Midbrain (tissue), 1 donor: ENCODE measurements around the gene POLA1.

Experiments
- DNase-seq: peaks from one replicate; lab custom pipeline; 2025; lab: John Stamatoyannopoulos, UW

POLA1 gene

GRCh38 chrX:24876530-24877287 is 183.0 kb downstream of the POLA1 start:
- no peak for DNase-seq

- no peak for DNase-seq
Observed at GRCh38 chrX:24877288-24877664, 183.6 kb downstream of the POLA1 start.

- no peak for DNase-seq
Observed at GRCh38 chrX:24877854-24878650, 184.3 kb downstream of the POLA1 start.

GRCh38 chrX:24879679-24880078 is 186.0 kb downstream of the POLA1 start:
- no peak for DNase-seq

GRCh38 chrX:24886916-24887315 is 193.2 kb downstream of the POLA1 start:
- no peak for DNase-seq

- no peak for DNase-seq
Observed at GRCh38 chrX:24890677-24891076, 197.0 kb downstream of the POLA1 start.

GRCh38 chrX:24899391-24899790 is 205.7 kb downstream of the POLA1 start:
- DNase-seq: no peak

DNA sequence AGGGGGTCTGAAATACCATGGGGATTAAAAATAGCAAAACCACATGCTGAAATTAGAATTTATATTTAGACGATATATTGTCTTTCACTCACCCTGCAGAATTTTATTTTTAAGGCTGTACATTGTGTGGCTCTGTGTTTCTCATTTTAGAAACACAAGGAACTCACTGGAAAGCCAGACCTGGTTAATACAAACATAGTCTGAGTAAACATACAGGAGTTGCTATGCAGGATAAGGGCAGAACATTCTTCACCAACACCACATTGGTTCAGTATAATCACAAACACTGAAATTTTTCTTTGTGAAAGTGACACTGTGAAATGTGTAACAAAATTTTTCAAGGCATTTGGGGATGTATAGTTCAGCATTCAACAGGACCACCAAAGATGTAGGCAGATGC is 206.5 kb downstream of the POLA1 start:
- DNase-seq: no peak

DNA sequence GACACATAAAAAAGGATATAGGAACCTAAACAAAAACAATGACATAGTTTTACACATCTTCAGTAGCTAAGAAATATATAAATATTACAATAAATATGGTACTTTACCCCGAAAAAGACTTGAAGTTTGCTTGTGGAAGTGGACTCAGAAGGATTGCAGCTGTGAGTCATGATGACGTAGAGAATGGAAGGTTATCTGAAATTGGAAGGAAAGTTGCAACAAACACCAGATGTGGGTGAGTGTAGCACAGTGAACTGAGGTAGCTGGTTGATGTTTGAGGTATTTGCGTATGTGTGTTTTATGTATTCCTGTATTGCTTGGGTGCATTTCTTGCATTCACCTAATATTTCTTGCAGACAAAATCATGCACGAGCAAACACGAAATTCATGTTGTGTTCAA is 209.1 kb downstream of the POLA1 start:
- DNase-seq: no peak

- no peak for DNase-seq
Observed at GRCh38 chrX:24918715-24919114, 225.0 kb downstream of the POLA1 start.

DNA sequence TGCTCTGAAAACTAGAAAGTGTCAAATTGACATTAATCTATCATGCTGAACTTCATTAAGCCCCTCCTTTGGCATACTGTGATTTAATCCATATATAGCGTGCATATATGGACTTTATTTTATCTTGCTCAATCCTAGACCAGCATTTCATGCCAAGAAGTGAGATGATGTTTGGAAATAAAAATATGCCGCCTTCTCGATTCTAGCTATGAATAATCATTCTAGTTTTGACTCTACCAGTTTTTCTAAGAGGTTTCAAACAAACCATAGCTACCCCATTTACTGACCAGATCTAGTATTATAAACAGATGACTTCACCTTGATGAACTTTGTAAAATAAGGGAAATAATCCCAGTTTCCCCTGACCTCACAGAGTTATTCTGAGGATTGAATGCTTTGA is 227.1 kb downstream of the POLA1 start:
- no peak for DNase-seq

- DNase-seq: no peak
Observed at GRCh38 chrX:24925430-24925829, 231.7 kb downstream of the POLA1 start.

DNA sequence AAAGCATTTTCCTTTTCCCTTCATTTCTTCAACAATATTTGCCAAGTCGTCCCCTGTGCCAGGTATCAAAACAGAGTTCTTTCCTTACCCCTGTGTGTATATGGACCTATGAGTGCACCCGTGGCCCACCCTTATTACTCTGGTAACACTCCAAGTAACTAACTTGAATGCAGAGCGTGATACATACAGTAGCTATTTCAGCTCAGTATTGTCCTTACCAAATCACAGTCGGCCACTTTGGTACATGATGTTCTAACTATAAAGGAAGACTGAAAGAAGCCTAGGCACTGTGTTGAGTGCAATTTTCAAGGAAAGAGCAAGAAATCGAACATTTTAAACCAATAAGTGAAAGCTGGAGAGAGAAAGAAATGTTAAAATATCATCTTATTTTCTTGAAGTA is 233.7 kb downstream of the POLA1 start:
- DNase-seq: no peak

- DNase-seq: no peak
Observed at GRCh38 chrX:24928114-24928513, 234.4 kb downstream of the POLA1 start.

DNA sequence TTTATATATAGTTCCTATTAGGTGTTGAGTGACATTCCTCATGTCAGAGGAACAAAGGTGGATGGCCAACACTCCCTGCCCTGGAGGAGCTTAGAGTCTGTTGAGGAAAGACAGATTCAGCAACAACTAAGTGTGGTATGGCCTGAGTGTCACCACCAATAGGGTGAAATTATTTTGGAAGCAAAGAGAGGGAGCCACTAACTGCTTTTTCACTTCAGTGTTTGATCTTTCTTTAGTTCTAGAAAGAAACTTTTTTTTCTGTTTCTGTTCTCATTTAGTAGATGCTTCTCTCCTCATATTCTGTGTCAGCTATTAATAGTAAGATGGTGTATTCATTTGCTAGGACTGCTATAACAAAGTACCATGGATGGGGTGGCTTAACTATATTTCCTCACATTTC is 240.6 kb downstream of the POLA1 start:
- no peak for DNase-seq

GRCh38 chrX:24945009-24945408 is 251.3 kb downstream of the POLA1 start:
- no peak for DNase-seq

DNA sequence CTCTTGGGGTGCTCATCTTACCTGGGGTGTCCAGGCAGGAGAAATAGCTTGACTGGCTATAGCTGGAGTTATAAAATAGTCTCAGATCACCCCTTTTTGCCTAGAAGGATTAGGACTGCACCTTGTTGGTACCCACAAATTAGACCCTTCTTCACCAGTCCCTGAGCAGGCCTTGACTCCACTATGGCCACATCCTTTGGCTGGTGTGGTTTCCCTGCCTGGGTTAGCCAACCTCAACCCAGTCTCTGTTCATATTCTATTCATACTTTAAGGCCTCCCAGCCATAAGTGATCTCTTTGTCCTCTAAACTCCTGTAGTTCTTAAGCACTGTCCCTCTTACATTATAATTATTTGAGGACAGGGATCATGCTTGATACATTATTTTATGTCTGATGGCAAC is 252.7 kb downstream of the POLA1 start:
- no peak for DNase-seq

- no peak for DNase-seq
Observed at GRCh38 chrX:24954732-24955131, 261.0 kb downstream of the POLA1 start.

DNA sequence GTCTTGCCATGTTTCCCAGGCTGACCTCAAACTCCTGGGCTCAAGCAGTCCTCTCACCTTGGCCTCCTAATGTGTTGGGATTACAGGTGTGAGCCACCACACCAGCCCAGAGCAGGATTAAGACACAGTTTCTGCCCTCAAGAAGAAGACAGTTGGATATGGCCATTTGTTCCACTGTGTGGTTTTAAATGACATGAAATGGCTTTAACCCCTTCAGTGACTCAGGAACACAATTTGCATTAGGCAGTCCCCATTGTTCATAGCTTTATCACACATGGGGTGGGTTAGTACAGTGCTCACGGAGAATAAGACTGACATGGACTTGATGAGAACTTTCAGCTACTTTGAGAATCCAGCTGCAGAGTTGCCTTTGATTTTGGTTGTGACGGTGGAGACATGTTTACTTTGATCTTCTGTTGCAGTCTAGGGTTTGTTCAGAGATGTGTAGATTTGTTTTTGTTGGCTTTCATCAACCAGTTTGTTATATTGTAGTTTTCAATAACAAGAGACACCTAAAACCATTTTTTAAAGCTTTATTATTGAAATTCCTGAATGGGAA is 261.7 kb downstream of the POLA1 start:
- no peak for DNase-seq

DNA sequence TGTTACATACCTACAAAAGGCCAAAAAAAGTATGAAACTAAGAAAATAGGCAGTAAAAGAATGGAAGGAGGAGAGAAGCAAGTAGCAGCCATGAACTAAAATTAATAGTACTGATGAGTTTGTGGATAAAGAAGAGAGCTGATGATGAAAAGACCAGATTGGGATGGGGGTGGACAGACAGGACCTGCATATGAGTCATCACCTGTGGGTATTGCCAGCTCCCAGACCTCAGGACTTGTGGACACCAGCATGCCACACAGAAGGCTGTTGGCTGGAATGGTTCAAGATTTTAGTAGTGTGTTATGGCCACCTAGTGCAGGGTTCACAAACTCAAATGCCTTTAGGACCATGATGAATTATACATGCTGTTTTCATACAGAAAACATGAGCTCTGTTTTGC is 263.1 kb downstream of the POLA1 start:
- DNase-seq: no peak

- no peak for DNase-seq
Observed at GRCh38 chrX:24961809-24962208, 268.1 kb downstream of the POLA1 start.

- no peak for DNase-seq
Observed at GRCh38 chrX:24963823-24964222, 270.1 kb downstream of the POLA1 start.

GRCh38 chrX:24965372-24965771 is 271.7 kb downstream of the POLA1 start:
- DNase-seq: no peak
